Measurements from ENCODE around the gene TTLL6.

The TTLL6 gene

DNA sequence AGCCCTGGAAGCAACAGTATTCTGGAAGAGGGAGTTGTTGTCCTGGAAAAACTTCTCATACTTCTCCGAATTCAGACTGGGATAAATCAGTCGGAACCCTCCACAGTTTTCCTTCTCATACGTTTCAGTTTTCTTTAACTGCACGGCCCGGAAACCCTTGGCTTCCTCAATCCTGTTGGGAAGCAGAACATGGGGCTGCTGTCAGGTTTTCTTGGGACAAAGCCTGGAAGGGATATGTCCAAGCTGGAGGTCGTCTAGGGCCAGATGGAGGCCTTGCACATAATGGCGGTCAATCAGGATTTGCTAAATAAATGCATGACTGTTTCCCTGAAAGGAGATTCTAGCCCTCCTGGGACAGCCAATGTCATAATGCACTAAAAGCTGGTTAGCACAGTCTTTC lies 29.2 kb downstream of the TTLL6 start:
- TF ChIP-seq, protein P1, sequence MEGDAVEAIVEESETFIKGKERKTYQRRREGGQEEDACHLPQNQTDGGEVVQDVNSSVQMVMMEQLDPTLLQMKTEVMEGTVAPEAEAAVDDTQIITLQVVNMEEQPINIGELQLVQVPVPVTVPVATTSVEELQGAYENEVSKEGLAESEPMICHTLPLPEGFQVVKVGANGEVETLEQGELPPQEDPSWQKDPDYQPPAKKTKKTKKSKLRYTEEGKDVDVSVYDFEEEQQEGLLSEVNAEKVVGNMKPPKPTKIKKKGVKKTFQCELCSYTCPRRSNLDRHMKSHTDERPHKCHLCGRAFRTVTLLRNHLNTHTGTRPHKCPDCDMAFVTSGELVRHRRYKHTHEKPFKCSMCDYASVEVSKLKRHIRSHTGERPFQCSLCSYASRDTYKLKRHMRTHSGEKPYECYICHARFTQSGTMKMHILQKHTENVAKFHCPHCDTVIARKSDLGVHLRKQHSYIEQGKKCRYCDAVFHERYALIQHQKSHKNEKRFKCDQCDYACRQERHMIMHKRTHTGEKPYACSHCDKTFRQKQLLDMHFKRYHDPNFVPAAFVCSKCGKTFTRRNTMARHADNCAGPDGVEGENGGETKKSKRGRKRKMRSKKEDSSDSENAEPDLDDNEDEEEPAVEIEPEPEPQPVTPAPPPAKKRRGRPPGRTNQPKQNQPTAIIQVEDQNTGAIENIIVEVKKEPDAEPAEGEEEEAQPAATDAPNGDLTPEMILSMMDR (conservative IDR thresholded peaks at IDR 0.05; ENCODE audit: control insufficient read depth, insufficient read depth, low read depth, low read length): no peak
- H3K4me3 ChIP-seq (ENCODE audit: control insufficient read depth, low read depth, low read length): no peak overlapping the region
- no peak for DNase-seq (ENCODE audit: low read depth)

DNA sequence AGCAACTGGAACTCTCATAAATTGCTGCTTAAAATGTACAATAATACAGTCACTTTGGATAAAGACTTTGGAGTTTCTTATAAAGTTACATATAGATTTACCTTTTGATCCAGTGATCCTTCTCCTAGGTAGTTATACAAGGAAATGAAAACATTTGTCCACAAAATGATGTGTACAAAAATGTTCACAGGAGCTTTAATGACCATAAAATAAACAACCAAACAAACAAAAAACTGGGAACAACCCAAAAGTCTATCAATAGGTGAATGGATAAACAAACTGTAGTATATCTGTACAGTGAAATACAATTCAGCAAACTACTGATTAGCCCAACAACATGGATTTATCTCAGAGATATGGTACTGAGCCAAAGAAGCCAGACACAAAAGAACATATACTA lies 37.6 kb downstream of the TTLL6 start:
- no peak for DNase-seq (ENCODE audit: low read depth)
- H3K4me3 ChIP-seq (ENCODE audit: control insufficient read depth, low read depth, low read length): no peak overlapping the region
- TF ChIP-seq, protein P1 (conservative IDR thresholded peaks at IDR 0.05; ENCODE audit: control insufficient read depth, insufficient read depth, low read depth, low read length): no peak

DNA sequence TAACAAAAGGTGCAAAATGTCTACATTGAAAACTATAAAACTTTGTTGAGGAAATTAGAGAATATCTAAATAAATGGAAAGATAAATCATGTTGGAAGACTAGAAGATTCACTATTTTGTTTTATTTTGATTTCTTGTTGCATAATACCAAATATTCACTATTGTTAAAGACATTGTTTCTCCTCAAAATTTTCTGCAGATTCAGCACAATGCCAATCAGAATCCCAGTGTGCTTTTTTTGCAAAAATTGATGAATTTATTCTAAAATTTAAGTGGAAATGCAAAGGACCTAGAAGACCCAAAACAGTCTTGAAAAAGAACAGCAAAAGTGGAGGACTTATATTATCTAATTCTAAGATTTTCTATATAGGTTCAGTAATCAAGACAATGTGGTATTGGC lies 40.4 kb downstream of the TTLL6 start:
- no peak overlapping the region for H3K4me3 ChIP-seq (ENCODE audit: control insufficient read depth, low read depth, low read length)
- TF ChIP-seq, protein P1 (conservative IDR thresholded peaks at IDR 0.05; ENCODE audit: control insufficient read depth, insufficient read depth, low read depth, low read length): no peak
- DNase-seq (ENCODE audit: low read depth): no peak

DNA sequence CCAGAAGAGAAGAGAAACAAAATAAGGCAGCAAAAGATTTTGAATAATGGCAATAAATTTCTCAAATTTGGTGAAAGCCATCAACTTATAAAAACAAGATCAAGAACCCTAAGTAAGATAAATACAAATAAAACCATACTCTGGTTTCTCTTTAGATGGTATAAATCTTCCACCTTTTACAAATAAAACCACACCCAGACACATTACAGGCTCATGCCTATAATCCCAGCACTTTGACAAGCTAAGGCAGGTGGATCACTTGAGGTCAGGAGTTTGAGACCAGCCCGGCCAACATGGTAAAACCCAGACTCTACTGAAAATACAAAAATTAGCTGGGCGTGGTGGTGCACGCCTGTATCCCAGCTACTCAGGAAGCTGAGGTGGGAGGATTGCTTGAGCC lies 43.8 kb downstream of the TTLL6 start:
- TF ChIP-seq, protein P1 (conservative IDR thresholded peaks at IDR 0.05; ENCODE audit: control insufficient read depth, insufficient read depth, low read depth, low read length): no peak
- no peak overlapping the region for H3K4me3 ChIP-seq (ENCODE audit: control insufficient read depth, low read depth, low read length)
- no peak for DNase-seq (ENCODE audit: low read depth)

DNA sequence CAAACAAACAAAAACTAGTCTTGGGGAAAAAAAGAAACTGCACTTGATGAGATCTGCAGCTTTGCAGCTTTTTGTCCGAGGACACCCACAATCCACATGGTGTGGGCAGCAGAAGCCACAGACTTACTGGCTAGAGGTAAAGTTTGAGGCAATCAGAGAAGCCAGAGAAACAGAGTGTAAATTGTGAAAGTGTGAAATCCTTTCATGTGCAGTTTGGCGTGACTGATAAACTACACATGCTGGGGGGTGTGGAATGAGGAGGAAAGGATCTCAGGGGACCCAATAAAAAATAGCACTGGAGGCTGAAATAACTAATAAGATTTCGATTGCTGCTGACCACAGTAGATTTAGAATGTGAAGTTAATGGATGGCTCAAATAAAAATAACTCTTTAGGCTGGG lies 46.1 kb downstream of the TTLL6 start:
- no peak overlapping the region for H3K4me3 ChIP-seq (ENCODE audit: control insufficient read depth, low read depth, low read length)
- DNase-seq (ENCODE audit: low read depth): no peak
- TF ChIP-seq, protein P1 (conservative IDR thresholded peaks at IDR 0.05; ENCODE audit: control insufficient read depth, insufficient read depth, low read depth, low read length): no peak

DNA sequence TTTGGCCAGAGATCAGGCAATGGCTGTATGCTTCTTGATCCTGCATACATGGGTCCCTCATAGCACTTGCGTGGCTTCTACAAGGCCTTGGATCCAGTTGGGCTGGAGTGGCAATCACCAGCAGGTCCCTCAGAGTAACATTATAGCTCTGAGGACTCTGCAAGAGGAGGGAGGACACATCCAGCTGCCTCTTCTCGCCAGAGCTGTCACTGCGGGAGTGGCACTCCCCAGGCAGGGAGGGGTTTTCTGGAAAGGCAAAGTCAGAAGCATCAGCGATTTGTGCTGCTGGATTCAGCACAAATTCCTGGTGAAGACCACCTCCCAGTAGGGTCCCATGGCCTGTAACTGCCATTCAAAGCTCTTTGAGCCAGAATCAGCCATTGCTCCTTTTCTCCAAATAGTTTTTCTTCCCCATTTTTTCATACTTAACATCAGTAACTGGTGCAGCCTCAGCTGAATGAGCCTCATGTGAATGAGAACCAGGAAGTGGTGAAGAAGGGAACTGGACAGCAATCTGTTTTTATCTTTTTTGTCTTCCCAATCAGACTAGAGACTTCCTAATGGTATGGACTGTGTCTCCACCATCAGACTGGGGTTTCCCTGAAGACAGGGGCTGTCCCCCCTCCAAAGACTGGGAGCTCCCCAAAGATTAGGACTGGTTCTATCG lies 47.9 kb downstream of the TTLL6 start:
- DNase-seq (ENCODE audit: low read depth): no peak
- TF ChIP-seq, protein P1 (conservative IDR thresholded peaks at IDR 0.05; ENCODE audit: control insufficient read depth, insufficient read depth, low read depth, low read length): no peak
- H3K4me3 ChIP-seq (ENCODE audit: control insufficient read depth, low read depth, low read length): no peak overlapping the region

All from fibroblast of mammary gland (primary cell).